SHP77 (cell line): ENCODE results near the gene SND1.

Experiments used
- DNase-seq, 2 experiments: peaks; one replicate each; lab custom pipeline; 2025; lab: John Stamatoyannopoulos, UW

The SND1 gene

DNA sequence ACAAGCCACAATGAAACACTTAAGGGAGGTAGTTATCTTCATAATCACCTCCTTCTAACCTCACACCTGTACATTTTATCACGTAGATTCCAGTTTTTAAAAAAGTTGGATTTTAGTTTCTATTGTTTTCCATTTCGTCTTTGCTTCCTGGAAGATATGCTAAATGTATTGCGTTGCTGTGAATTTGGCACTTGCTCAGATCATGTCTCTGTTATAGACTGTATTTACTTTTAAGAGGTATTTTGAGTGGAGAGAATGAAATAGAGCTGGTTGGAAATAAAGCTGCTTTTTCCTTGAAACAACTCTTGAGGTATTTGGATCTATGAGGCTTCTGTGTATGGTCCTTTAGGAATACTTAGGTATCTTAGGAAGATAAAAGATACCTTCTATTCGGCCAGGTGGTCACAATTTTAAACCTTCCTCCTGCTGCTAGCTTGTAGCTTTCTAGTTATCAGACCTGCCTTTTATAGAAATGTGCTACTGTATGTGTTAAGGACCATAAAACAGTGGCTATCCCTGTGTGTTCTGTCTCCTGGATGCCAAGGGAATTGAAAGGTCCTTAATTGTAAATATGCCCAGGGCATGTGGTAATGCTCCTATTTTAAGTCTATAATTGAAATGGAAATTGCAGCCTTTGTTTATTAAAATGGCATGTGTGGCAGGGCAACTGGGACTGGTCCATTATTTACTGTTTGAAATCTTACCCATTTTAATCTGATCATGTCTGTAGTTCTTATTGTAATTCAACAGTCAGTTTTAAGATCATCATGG, 147.7 kb downstream of the SND1 start:
- DNase-seq = no peak

- DNase-seq = no peak
Measured at GRCh38 chr7:127802845-127803244, 150.9 kb downstream of the SND1 start.

DNA sequence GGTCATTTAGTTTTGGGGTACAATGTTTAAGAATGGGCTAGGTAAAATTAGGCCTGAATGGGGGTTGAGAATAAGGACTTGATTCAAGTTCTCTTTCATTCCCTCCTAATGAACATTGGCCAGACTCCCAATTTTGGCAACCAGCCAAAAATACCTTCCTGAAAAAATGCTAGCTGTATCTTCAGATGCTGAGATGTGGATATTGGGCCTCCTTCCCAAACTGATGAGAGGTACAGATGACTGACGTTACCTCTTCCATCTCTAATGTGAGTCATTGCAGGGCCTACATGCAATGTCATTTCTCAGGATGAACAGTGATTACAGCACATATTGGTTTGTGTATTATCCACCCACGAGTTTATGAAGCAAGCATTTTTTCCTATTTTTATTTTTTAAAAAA, 151.6 kb downstream of the SND1 start:
- DNase-seq = no peak

DNA sequence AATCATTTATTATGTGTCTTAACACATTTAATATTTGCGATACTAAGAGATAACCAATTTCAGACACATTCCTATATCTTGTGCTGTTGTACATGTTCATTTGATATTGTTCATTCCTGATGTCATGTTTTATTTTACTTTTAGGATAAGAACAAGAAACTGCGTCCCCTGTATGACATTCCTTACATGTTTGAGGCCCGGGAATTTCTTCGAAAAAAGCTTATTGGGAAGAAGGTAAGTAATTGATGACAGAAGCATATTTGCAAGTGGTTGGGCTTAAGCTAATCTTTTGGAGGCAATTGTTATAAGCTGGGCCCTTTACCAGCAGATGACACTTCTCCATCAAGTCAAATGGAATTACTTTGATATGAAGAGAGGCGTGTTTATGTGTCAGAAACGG, 155.3 kb downstream of the SND1 start:
- no peak for DNase-seq

- DNase-seq = no peak
Measured at GRCh38 chr7:127807829-127808228, 155.8 kb downstream of the SND1 start.

DNA sequence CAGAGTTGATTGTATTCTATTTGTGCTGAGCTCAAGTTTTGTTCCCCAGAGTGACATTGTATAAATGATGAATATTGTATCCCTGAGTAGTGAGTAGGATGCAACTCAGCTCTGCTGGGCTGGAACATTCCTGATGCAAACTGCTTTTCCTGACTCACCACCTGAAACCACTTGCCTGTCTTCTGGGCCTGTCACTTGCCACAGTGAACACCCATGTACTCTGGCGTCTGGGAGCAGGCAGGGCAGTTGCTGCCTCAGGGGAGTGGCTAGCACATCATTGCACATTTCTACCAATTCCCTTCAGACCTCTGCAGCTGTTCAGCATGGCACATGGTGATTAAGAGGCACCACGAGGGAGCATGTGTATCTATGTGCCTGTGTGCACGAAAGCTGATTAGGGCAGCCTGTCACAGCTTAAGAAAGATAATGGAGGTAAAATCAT, 157.3 kb downstream of the SND1 start:
- DNase-seq = no peak

GRCh38 chr7:127810113-127810512, 158.1 kb downstream of the SND1 start:
- DNase-seq = no peak

- no peak for DNase-seq
Measured at GRCh38 chr7:127810696-127811660, 159.0 kb downstream of the SND1 start.

DNA sequence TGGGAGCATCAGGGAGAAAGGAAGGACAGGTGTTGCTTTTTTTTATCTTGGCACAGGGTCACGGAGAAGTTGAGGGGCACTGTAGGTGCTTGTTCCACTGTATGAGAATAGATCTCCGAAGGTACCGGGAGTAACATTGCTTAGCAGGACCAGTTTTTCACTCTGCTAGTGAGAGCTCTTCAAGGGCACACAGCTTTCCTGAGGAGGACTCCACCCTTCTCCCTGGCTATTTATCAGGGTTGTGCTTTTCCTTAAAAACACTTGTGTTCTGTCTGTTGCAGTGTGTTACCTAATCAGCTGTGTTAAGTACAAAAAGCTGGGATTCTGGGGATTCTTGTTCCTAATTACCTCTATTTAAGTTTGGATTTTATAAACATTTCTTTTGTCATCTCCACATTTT, 160.5 kb downstream of the SND1 start:
- no peak for DNase-seq

DNA sequence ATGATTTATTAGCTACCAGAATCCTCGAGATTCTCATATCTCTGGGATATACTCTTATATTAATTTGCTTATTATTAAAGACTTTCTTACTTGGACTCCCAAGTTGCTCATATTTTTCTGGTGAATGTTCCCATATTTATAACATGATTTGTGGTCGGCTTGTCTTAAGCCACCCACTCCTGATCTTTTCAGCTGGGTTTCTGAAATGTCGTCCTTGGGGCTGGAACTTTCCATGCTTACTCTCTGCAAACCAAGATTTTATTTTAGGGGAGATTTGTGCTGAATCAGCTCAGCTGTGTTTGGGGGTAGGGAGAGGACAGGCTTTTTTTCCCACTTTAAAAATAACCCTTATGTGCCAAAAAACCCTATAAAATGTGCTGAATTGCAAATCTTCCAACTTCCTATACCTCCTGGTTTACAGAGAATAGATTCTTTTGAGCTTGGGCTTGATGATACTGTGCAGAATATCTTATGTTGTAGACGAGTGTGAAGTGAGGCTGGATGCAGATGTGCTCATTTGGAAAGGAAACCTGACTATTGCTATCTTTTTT, 162.1 kb downstream of the SND1 start:
- DNase-seq = no peak

GRCh38 chr7:127815631-127816145, 163.7 kb downstream of the SND1 start:
- no peak for DNase-seq

DNA sequence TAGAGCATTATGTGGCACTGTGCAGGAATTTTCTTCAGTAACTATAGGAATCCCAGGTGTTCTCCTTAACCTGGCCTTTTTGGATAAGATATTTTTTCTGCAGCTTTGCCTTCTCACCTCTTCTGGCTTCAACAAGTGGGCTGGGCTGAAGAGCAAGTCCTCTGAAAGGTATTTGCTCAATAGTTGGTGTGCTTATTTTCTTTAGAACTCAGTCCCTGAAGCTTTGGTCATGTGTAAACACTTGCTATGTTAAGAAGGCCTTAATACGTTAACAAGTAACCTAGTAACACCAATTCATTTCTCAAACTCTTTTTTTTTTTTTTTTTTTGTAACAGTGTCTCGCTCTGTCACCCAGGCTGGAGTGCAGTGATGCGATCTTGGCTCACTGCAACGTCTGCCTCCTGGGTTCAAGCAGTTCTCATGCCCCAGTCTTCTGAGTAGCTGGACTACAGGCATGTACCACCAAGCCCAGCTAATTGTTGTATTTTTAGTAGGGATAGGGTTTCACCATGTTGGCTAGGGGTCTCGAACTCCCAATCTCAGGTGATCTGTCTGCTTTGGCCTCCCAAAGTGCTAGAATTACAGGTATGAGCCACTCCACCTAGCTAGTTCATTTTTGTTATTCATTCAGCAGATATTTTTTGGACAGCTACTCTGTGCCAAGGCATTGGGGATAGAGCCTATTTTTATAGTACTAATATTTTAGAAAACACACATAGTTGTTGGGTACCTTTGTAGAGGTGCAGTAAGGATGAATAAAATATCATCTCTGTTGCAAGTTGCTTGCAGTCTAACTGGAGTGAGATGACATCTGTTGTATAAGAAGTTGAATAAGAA, 164.6 kb downstream of the SND1 start:
- no peak for DNase-seq

DNA sequence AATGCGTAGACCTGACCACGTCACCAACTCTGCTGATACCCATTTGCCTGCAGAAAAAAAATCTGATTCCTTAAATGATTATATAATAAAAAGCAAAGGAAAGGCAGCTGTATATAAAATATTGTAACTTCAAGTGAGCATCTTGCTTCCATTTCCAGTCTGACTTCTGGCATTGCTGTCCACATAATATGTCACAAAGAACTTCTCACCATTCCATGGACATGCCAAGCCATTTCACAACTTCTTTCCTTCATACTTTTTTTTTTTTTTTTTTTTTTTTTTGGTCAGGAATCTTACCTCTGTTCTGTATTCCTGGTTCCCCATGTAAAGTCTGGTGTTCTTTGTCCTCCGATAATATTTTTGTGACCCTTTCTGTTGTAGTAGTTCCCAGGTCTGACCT, 165.5 kb downstream of the SND1 start:
- DNase-seq = no peak

DNA sequence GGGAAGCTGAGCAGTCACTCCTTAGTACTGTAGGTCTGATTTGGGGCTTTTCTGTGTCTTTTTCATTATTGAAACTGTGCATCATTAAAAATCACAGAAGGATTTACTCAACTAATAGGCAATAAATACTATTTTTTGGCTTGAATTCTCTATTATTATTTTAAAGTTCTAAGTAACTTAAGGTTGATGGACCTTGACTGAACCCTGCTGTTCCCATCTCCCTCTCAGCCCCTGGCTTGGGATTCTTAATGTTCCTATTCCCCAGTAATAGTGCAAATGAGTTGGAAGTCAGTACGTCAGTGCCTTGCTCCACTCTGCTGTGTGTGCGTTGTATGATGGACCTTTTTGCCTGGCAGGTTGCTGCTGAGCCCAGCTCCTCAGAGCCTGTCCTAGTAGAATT, 166.3 kb downstream of the SND1 start:
- DNase-seq = no peak

DNA sequence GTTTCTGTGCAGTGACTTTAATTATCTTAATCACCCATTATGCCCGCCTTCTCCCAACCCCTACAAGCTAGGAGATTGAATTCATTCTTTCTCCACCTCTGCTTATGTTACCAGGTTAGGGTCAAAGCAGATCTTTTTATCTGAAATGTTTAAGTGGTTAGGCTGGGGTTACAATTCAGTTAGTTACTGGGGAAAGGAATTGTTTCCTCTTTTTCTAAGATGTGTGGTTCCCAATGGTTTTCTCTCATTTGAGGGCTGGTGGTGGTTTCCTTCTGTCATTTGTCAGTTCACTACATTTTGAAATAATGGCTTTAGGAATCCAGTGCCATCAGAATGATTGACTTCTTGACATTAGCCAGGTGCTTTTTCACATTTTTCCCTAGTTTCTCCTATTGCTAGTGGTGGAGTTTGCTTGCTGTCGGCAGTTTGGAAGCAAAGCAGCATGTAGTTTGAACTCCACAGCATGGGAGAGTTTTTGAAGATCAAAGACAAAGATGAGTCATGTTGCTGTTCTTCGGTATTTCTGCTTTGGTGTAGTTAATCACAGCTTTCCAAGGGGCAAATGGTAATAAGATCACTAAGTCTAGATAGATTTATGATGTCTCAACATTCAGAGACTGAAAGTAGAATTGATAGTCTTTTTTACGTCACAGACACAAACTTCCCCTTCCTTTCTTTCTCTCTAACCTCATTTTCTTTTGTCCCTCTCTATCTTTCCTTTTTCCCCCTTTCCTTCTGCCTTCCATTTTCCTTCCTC, 168.2 kb downstream of the SND1 start:
- DNase-seq = no peak

DNA sequence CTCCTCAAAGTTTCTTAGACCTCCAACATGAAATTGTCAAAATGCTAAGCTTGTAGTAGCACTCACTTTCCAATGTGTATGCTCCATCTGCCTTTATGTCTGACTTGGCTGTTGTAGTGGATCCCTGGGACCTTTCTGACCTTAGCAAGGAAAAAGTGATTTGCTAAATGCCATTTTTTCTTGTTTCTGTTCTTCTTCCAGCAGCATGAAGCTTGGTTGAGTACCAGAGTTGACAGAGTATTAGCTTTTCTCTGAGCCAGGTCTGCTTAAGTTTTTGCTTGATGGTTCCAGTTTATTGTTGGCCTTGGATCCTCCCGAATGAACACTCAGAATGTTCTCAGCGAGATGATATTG, 168.7 kb downstream of the SND1 start:
- DNase-seq = no peak

DNA sequence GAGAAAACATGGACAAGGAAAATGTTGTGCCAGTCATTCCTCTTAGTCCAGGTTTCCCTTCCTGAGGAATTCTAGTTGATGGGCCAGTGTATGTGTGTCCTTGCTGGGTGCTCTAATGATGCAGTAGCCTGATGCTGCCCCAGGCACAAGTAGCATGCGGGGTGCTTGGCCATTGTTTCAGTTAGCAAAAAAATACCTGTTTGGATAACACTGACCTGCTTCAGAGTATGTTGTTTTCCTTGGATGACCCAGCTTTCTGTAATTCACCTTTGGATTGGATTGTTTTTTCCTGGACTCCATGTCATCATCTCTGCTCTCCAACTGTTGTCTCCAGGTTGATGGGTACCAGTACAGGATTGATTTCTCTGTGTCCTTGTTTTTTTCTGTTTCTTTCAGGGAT, 169.2 kb downstream of the SND1 start:
- no peak for DNase-seq

DNA sequence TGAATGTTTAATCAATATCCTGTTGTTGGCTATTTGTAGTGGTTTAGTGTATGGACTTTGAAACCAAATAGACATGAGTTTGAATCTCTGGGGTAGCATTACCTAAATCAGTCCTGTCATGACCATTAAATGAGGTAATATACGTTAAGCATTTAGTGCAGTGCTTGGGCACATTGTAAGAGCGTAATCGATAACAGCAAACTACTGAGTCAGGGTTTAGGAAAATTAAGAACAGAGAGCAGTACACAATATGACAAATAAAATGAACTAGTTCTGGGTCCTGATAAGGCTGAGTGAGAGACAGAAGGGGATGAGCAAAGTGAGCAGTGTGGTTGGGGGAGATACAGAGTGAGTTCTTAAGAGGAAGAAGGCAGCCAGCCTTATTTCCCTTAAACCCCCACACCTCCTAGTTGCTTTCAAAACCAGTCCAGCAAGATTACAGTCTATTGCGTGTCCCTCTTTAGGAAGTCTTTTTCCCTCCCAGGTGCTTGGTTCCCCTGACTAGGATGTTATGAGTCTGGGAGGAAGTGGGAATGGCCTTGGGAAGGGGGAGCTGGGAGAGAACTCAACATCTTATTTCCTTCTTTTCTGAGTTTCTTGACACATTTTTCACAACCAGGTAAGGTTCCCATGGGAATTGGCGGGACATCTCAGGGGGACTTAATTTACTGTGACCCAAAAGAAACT, 171.0 kb downstream of the SND1 start:
- DNase-seq = no peak

DNA sequence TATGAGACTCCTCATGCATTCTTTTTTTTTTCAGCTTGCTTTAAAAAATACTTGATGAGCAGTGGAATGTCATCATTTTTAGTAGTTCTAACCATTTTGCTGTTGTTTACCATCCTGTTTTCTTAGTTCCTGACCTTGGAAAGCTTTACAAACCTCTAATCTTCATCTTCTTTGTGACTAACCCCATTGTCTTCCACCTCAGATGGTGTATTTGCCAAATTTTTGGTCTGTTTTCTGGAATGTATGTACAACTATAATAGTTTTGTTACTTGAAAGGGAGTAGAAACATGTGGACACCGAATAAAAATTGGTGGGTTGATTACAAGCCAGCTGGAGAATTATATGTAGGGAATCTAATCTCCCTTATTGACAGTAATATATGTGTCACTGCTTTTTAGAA, 172.7 kb downstream of the SND1 start:
- no peak for DNase-seq

DNA sequence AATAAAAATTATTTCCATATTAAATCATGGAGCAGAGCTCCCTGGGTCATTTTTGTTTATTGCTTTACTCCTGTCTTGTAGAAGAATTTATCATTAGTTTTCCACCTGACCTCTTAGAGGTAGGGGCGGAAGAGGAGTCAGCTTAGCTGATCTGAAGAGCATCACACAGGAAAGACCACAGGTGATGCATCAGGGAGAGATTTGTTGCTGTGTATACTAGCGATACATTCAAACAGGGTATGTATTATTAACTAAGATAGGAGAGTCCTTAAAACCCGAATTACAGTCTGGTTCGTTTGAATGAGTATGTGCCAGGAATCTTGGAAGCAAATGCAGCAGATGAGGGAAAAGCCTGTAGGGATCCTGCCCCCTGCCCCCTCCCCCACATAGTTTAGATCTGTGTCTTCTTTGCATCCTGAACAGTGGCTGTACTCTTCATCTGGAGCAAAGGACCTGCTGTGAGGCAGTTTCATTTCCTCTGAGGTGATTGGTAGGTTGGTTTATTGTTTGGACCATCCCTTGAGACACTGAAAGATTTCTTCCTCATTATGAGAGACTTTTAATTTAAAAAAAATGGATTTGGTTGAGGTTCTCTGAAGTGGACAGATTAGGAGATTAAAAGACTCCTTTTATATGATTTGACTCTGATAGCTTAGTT, 177.0 kb downstream of the SND1 start:
- DNase-seq = no peak
